IMR-90 (cell line): ENCODE measurements around the gene HSPA1A. TPM values are rescaled to one million over a fixed set of nuclear protein-coding genes. Genes with fewer than 3 reads are reported as not detected.

ENCODE experiments used
- ATAC-seq: fragments of 200-7000 bp; cut with Tn5 transposase; 2 replicates; pipeline ENCODE4 v1.9.1; 2020; ENCODE audit warnings: low read depth, mild to moderate bottlenecking, moderate library complexity
- BruUV-seq: library from RNA; stranded (reverse); fragments of 400-500 nt; replicated peaks from 2 replicates; lab custom pipeline; 2021; lab: Mats Ljungman, UMichigan
- CTCF ChIA-PET: fragments of 300-600 bp; formaldehyde crosslinking; extraction: SDS; loops from one replicate; lab custom pipeline; 2021; ENCODE audit warnings: antibody characterized with exemption; lab: Yijun Ruan, JAX
- POLR2A ChIA-PET: fragments of 300-600 bp; sonication (Branson Sonifier 250); formaldehyde crosslinking; loops from one replicate; lab custom pipeline; 2022; ENCODE audit warnings: antibody characterized with exemption; ENCODE audit not compliant: unreplicated experiment; lab: Charles Lee
- DNase-seq: peaks from one replicate; pipeline ENCODE4 v3.0.0; 2013
- H2AFZ ChIP-seq: replicated peaks from 2 replicates; pipeline ENCODE3; 2013; ENCODE audit warnings: low read length, mild to moderate bottlenecking; ENCODE audit not compliant: poor library complexity
- H2AK5ac ChIP-seq: 2 replicates; pipeline ENCODE4 v1.6.1; 2013; ENCODE audit warnings: low read depth, low read length, inconsistent platforms
- H2AK9ac ChIP-seq: replicated peaks from 2 replicates; pipeline ENCODE3; 2013; ENCODE audit warnings: mild to moderate bottlenecking, low read depth, low read length, moderate library complexity; ENCODE audit not compliant: poor library complexity
- H2BK120ac ChIP-seq: 2 replicates; pipeline ENCODE4 v1.6.1; 2013; ENCODE audit warnings: low read depth, low read length, inconsistent platforms
- H2BK15ac ChIP-seq: 3 replicates; pipeline ENCODE4 v1.6.1; 2013; ENCODE audit warnings: low read depth, low read length, inconsistent platforms
- H2BK20ac ChIP-seq: 2 replicates; pipeline ENCODE4 v1.6.1; 2013; ENCODE audit warnings: low read depth, mild to moderate bottlenecking, inconsistent platforms, low read length, moderate library complexity
- H2BK5ac ChIP-seq: 2 replicates; pipeline ENCODE4 v1.6.1; 2013; ENCODE audit warnings: mild to moderate bottlenecking, low read depth, low read length, inconsistent platforms; ENCODE audit not compliant: poor library complexity, severe bottlenecking
- H3K14ac ChIP-seq: replicated peaks from 2 replicates; pipeline ENCODE4 v1.6.1; 2013; ENCODE audit warnings: low read depth, low read length, inconsistent platforms
- H3K18ac ChIP-seq: 2 replicates; pipeline ENCODE4 v1.6.1; 2013; ENCODE audit warnings: low read depth, low read length, control low read depth
- H3K23ac ChIP-seq: 2 replicates; pipeline ENCODE4 v1.6.1; 2013; ENCODE audit warnings: low read depth, low read length, inconsistent platforms
- H3K27ac ChIP-seq: 2 replicates; pipeline ENCODE4 v1.5.1; 2013; ENCODE audit warnings: mild to moderate bottlenecking, control low read depth, low read length; ENCODE audit not compliant: insufficient read depth
- H3K27me3 ChIP-seq: 2 replicates; pipeline ENCODE4 v1.6.1; 2013; ENCODE audit warnings: low read length; ENCODE audit not compliant: control insufficient read depth, insufficient read depth
- H3K36me3 ChIP-seq: 2 replicates; pipeline ENCODE4 v1.6.1; 2013; ENCODE audit warnings: low read length, mixed read lengths; ENCODE audit not compliant: control insufficient read depth, insufficient read depth
- H3K4ac ChIP-seq: 2 replicates; pipeline ENCODE4 v1.6.1; 2013; ENCODE audit warnings: low read depth, low read length, inconsistent platforms
- H3K4me1 ChIP-seq: 2 replicates; pipeline ENCODE4 v1.6.1; 2013; ENCODE audit warnings: low read length, mixed read lengths; ENCODE audit not compliant: control insufficient read depth, insufficient read depth
- H3K4me2 ChIP-seq: 2 replicates; pipeline ENCODE4 v1.6.1; 2013; ENCODE audit warnings: low read depth, mild to moderate bottlenecking, control low read depth, low read length, moderate library complexity
- H3K4me3 ChIP-seq: 2 replicates; pipeline ENCODE4 v1.5.1; 2013; ENCODE audit warnings: low read depth, mild to moderate bottlenecking, control low read depth, low read length, moderate library complexity; ENCODE audit not compliant: insufficient read depth
- H3K56ac ChIP-seq: 2 replicates; pipeline ENCODE4 v1.6.1; 2013; ENCODE audit warnings: low read length, inconsistent platforms; ENCODE audit not compliant: insufficient read depth; ENCODE audit errors: extremely low read depth
- H3K79me1 ChIP-seq, 2 experiments: 2 replicates each; pipeline ENCODE4 v1.6.1; 2013; ENCODE audit warnings: low read length in 2 of 2, inconsistent platforms in 1 of 2, low read depth in 1 of 2
- H3K9ac ChIP-seq: 2 replicates; pipeline ENCODE4 v1.6.1; 2013; ENCODE audit warnings: low read depth, low read length, control low read depth
- H3K9me1 ChIP-seq: 2 replicates; pipeline ENCODE4 v1.6.1; 2013; ENCODE audit warnings: low read length, inconsistent platforms; ENCODE audit not compliant: insufficient read depth
- H3K9me3 ChIP-seq: 2 replicates; pipeline ENCODE4 v1.6.1; 2013; ENCODE audit warnings: low read length; ENCODE audit not compliant: control insufficient read depth, insufficient read depth
- H4K20me1 ChIP-seq: 2 replicates; pipeline ENCODE4 v1.6.1; 2013; ENCODE audit warnings: low read length, inconsistent platforms; ENCODE audit not compliant: insufficient read depth
- H4K5ac ChIP-seq: 2 replicates; pipeline ENCODE4 v1.6.1; 2013; ENCODE audit warnings: mild to moderate bottlenecking, low read depth, low read length, control low read depth
- H4K8ac ChIP-seq, 2 experiments: 2 replicates each; pipeline ENCODE4 v1.6.1; 2013; ENCODE audit warnings: low read depth in 2 of 2, low read length in 2 of 2, control low read depth in 1 of 2, inconsistent platforms in 1 of 2
- H4K91ac ChIP-seq: 2 replicates; pipeline ENCODE4 v1.6.1; 2013; ENCODE audit warnings: low read depth, low read length, inconsistent platforms; ENCODE audit not compliant: insufficient read depth
- FOS ChIP-seq: fragments of 150-350 bp; IDR thresholded peaks from 2 replicates; pipeline ENCODE4 v1.6.1; 2016; ENCODE audit warnings: low read depth, low read length
- MAFK ChIP-seq: IDR thresholded peaks from 2 replicates; pipeline ENCODE4 v1.6.1; 2012; ENCODE audit warnings: low read depth, low read length, improper control_type of control experiment
- RFX5 ChIP-seq: IDR thresholded peaks from 2 replicates; pipeline ENCODE4 v1.8.0; 2012; ENCODE audit warnings: low read depth, mild to moderate bottlenecking, low read length, moderate library complexity
- WGBS, 2 experiments: methylation state at CpG; one replicate each; pipeline versions ENCODE4 v1.1.5 to v1.1.7; 2013; ENCODE audit warnings: missing lambda C conversion rate in 2 of 2; ENCODE audit not compliant: insufficient read length in 1 of 2; ENCODE audit errors: extremely low coverage in 2 of 2; 5-methylcytosine and 5-hydroxymethylcytosine counted together
- dilution Hi-C: fragments of 300-500 bp; cut with HindIII; formaldehyde crosslinking; loops from one replicate; pipeline ENCODE4 v1.14.3; 2018; ENCODE audit warnings: low sequenced_read_pairs; ENCODE audit not compliant: unreplicated experiment
- in situ Hi-C: fragments of 300-500 bp; cut with MboI; formaldehyde crosslinking; loops from 3 replicates; pipeline ENCODE4 v1.14.3; 2019; ENCODE audit warnings: low sequenced_read_pairs, inconsistent platforms, mixed read lengths
- intact Hi-C: fragments of 100-400 bp; cut with micrococcal nuclease; formaldehyde crosslinking; loops from 2 replicates; pipeline ENCODE4 v1.10.0; 2022
- polyA plus RNA-seq, 3 experiments: library from polyadenylated mRNA; depleted of rRNA; stranded (reverse); fragments of >200 nt; gene quantifications; 2 replicates each; pipeline ENCODE4 v1.2.3, GENCODE V29; 2012; ENCODE audit warnings: low replicate concordance in 1 of 3
- total RNA-seq: library from RNA; depleted of rRNA; stranded (reverse); fragments of >200 nt; gene quantifications from 2 replicates; pipeline ENCODE4 v1.2.3, GENCODE V29; 2012

HSPA1A gene
- total and polyA plus RNA-seq, 2 of the 4 experiments (the other 2 are of a cell fraction) = 94.6 to 95.3 TPM

- no peak overlapping the region for H3K9ac ChIP-seq
- H2BK120ac ChIP-seq = no peak overlapping the region
- no peaks in the 10 kb centered on the region for H4K20me1 ChIP-seq
- H3K27me3 ChIP-seq = no peaks in the 10 kb centered on the region
- WGBS, 2 experiments = 100% methylated on average over 1 of the region's 7 CpGs; no CpG with 5 or more reads in 1 of the 2 experiments
- no peak overlapping the region for H2AK9ac ChIP-seq
- H2BK5ac ChIP-seq = no peak overlapping the region
- no peak overlapping the region for H4K5ac ChIP-seq
- H3K9me1 ChIP-seq = peaks cover 2% of the 10 kb centered on the region; the same call in 1 of the 2 replicates
- DNase-seq (no peak), ATAC-seq (no peak)
- H3K56ac ChIP-seq = no peak overlapping the region
- no peaks in the 10 kb centered on the region for H3K9me3 ChIP-seq
- in situ Hi-C loops (no loop called here), intact Hi-C loops (no loop called here), dilution Hi-C loops (no loop called here)
- H3K4me3 ChIP-seq = no peak overlapping the region
- peaks cover 4% of the 10 kb centered on the region for H3K4me1 ChIP-seq
- H3K18ac ChIP-seq = no peak overlapping the region
- ChIA-PET POLR2A (no interaction called here), CTCF (no interaction called here)
- no peak overlapping the region for H3K4ac ChIP-seq
- no peak overlapping the region for H3K14ac ChIP-seq
- no peak overlapping the region for H4K91ac ChIP-seq
- H3K79me1 ChIP-seq = peaks cover 7 to 20% of the 10 kb centered on the region in 2 experiments; a peak in 2 of 4 replicates
- no peak overlapping the region for H2BK20ac ChIP-seq
- no peak for TF ChIP-seq MAFK
- no peak for TF ChIP-seq FOS
- TF ChIP-seq RFX5 = no peak
- H3K36me3 ChIP-seq = peaks cover 23% of the 10 kb centered on the region
- no TSS peak for BruUV-seq
- no peak overlapping the region for H3K4me2 ChIP-seq
- H2AK5ac ChIP-seq = no peak overlapping the region
- H4K8ac ChIP-seq = no peak overlapping the region
- H2AFZ ChIP-seq = no peak overlapping the region
- no peak overlapping the region for H3K27ac ChIP-seq
- no peak overlapping the region for H3K23ac ChIP-seq
- H2BK15ac ChIP-seq = no peak overlapping the region
These were observed 45.8 kb downstream of the HSPA1A start for GRCh38 chr6:31861150-31861549.
